Ishikawa (cell line): ENCODE measurements around the gene TEAD4.

Experiments used
- CEBPB ChIP-seq: IDR thresholded peaks from 2 replicates; pipeline ENCODE4 v1.6.1; 2012
- CREB1 ChIP-seq: IDR thresholded peaks from 2 replicates; pipeline ENCODE4 v1.6.1; 2012; ENCODE audit warnings: low read depth
- EGR1 ChIP-seq: IDR thresholded peaks from 2 replicates; pipeline ENCODE4 v1.6.1; 2012
- EP300 ChIP-seq: IDR thresholded peaks from 2 replicates; pipeline ENCODE4 v1.6.1; 2012; ENCODE audit warnings: borderline replicate concordance
- FOXM1 ChIP-seq: IDR thresholded peaks from 2 replicates; pipeline ENCODE4 v1.6.1; 2012; ENCODE audit warnings: low read depth, borderline replicate concordance
- MAX ChIP-seq: IDR thresholded peaks from 2 replicates; pipeline ENCODE4 v1.6.1; 2012
- NFIC ChIP-seq: IDR thresholded peaks from 2 replicates; pipeline ENCODE4 v1.6.1; 2012
- RAD21 ChIP-seq: IDR thresholded peaks from 2 replicates; pipeline ENCODE4 v1.6.1; 2012; ENCODE audit warnings: low read depth
- REST ChIP-seq: IDR thresholded peaks from 2 replicates; pipeline ENCODE4 v1.6.1; 2012; ENCODE audit warnings: low read depth, mild to moderate bottlenecking
- TAF1 ChIP-seq: IDR thresholded peaks from 2 replicates; pipeline ENCODE4 v1.6.1; 2012; ENCODE audit warnings: low read depth, mild to moderate bottlenecking
- TCF12 ChIP-seq: IDR thresholded peaks from 2 replicates; pipeline ENCODE4 v1.6.1; 2012; ENCODE audit warnings: low read depth
- TEAD4 ChIP-seq: IDR thresholded peaks from 2 replicates; pipeline ENCODE4 v1.6.1; 2012
- YY1 ChIP-seq: IDR thresholded peaks from 2 replicates; pipeline ENCODE4 v1.6.1; 2012; ENCODE audit warnings: low read depth
- ZBTB7A ChIP-seq: IDR thresholded peaks from 2 replicates; pipeline ENCODE4 v1.6.1; 2012; ENCODE audit warnings: low read depth
- TF ChIP-seq, protein P1 (sequence below): IDR thresholded peaks from 2 replicates; pipeline ENCODE4 v1.6.1; 2012

The TEAD4 gene

DNA sequence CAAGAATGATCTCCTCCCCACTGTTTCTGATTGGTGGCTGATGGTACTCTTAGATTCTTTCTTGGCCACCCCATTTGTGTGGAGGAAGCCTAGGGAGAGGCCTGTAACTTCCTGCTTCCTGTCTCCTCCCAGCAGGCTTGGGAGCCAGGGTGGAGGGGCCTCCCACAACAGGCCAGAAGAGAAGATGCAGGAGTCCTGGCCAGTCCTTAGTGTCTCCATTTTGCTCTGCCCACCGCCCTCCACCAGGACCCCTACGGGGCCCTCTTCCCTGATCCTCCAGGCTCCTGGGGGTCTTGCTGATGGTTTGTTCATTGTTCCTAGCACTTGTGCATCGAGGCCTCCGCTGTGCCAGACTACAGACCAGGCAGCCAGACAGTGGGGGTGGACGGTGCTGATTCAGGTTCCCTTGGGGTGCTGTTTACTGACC lies 124.7 kb downstream of the TEAD4 start:
- TF ChIP-seq RAD21: no peak
- TF ChIP-seq NFIC: no peak
- no peak for TF ChIP-seq CREB1
- TF ChIP-seq CEBPB: no peak
- no peak for TF ChIP-seq TAF1

GRCh38 chr12:3084742-3085141 lies 125.5 kb downstream of the TEAD4 start:
- TF ChIP-seq NFIC (no peak), REST (no peak), CEBPB (no peak), YY1 (no peak), CREB1 (no peak), FOXM1 (no peak), TCF12 (no peak), EP300 (no peak), TEAD4 (no peak), ZBTB7A (no peak), MAX (no peak), RAD21 (no peak), EGR1 (no peak), TAF1 (no peak)
- TF ChIP-seq, protein P1, sequence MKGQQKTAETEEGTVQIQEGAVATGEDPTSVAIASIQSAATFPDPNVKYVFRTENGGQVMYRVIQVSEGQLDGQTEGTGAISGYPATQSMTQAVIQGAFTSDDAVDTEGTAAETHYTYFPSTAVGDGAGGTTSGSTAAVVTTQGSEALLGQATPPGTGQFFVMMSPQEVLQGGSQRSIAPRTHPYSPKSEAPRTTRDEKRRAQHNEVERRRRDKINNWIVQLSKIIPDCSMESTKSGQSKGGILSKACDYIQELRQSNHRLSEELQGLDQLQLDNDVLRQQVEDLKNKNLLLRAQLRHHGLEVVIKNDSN: no peak

DNA sequence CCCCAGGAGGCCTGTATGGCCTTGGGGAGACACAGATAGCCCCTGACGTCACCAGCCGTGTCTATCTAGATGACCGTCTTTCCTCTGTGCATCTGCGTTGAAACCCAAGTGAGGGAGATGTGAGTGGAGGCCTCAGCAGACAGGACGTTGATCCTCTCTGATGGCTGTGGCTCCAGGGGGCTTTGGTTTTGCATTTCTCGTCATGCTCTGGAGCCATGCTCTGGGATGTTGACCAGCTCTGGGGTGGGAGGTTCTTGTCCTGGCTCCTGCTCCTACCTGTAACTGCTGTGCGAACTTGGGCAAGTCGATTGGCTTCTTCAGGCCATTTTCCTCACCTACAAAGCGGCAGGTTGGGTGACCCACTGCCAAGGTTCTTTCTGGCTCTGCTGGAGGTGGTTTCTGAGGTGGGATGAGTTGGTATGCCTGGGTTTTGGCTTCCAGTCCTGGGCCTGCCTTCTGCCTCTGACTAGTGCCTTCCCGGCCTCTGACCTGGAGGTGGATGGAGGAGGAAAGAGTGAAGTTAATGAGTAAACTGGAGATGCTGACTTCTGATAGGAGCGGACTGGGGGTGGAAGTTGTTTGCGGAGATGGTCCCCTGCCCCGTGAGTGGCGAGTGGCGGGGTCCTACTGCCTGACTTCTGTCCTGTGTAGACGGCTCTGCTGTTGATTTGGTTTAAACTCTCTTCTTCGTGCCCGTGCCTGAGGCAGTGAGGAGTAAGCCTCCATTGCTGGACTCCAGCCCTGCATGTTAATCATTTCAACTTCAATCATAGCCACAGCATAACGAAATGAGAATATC lies 126.3 kb downstream of the TEAD4 start:
- TF ChIP-seq CEBPB (no peak), EP300 (no peak), REST (no peak), TAF1 (no peak), YY1 (no peak), EGR1 (no peak), MAX (no peak), FOXM1 (no peak), TEAD4 (no peak), ZBTB7A (no peak), TCF12 (no peak), NFIC (no peak), CREB1 (no peak), RAD21 (no peak)
- TF ChIP-seq, protein P1: no peak

DNA sequence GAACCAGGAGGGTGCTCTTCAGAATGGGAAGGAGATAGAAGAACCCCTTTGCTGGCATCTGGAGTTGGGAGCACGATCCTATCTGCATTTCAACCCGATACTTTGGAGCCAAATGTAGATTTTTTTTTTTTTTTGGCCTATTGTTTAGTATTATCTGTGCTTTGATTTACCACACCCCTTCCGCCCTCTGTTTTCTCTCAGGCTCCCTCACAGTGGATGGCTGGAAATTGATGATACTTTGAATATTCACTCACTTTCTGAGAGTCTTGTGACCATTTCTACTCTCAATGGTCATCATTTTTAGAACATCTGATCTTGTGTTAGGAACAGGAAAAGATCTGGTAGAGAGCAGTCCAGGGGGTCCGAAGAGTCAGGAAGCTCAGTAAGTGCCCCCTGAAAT lies 127.0 kb downstream of the TEAD4 start:
- TF ChIP-seq EGR1 (no peak), RAD21 (no peak), TCF12 (no peak), EP300 (no peak), REST (no peak), ZBTB7A (no peak), NFIC (no peak)
